Measurements from ENCODE around the gene SAE1. TPM values are rescaled to one million over a fixed set of nuclear protein-coding genes. Genes with fewer than 3 reads are reported as not detected.
"Not testable (repeated sequence)": the region's sequence is repeated elsewhere in the genome, so short reads cannot be mapped to it uniquely, and the experiment has no call there.

The SAE1 gene
- total RNA-seq, 6 experiments from 2014 or later = 18.8 to 33.2 (median 26.7) TPM

DNA sequence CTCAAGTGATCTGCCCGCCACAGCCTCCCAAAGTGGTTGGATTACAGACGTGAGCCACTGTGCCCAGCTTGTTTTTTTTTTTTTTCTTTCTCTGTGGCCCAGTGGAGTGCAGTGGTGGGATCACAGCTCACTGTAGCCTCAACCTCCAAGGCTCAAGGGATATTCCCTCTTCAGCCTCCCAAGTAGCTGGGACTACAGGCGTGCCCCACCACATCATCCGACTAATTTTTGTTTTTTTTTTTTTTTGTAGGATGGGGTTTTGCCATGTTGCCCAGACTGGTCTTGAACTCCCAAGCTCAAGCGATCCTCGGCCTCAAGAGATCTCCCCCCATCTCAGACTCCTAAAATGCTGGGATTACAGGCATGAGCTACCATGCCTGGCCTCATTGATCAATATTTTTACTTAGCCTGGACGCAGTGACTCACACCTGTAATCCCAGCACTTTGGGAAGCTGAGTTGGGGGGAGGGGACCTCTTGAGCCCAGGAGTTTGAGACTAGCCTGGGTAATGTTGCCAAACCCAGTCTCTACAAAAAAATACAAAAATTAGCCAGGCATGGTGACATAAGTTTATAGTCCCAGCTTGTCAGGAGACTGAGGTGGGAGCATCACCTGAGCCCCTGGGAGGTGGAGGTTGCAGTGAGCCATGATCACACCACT is 1.7 kb downstream of the SAE1 start:
- Histone ChIP-seq H3K36me3 (no peaks in the 10 kb centered on the region), H3K27ac (no peak overlapping the region), H3K9me3 (no peaks in the 10 kb centered on the region), H3K4me3 (no peak overlapping the region), H3K4me1 (peaks cover 0 to 7% (median 0%) of the 10 kb centered on the region in 4 donors), H3K27me3 (no peaks in the 10 kb centered on the region)
- no peak for ATAC-seq
- DNase-seq = peak in 1 of 3 donors; percentile 17
- no peak for TF ChIP-seq CTCF (IDR thresholded peaks at IDR 0.05)
- TF ChIP-seq POLR2A (IDR thresholded peaks at IDR 0.05) = no peak
- intact Hi-C loops (cut with DNase I) = no loop called here
- WGBS (ENCODE audit: insufficient coverage, low coverage, low lambda C conversion rate, missing lambda C conversion rate) = 84% methylated on average over 6 of the region's 7 CpGs

DNA sequence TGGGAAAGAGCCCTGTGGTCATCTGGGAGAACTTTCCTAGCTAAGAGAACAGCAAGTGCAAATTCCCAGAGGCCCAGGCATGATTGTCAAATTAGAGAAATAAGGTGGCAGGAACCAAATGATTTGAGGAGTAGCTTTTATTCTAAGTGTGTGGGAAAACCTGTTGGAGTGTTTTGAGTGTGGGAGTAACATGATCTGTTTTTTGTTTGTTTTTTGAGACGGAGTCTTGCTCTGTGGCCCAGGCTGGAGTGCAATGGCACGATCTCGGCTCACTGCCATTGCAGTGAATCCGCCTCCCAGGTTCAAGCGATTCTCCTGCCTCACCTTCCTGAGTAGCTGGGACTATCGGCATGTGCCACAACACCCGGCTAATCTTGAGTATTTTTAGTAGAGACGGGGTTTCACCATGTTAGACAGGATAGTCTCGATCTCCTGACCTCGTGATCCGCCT is 2.4 kb downstream of the SAE1 start:
- no peak overlapping the region for H3K27ac ChIP-seq
- ATAC-seq (no peak), DNase-seq (peak in 1 of 3 donors; percentile 22)
- H3K4me3 ChIP-seq = no peak overlapping the region
- H3K4me1 ChIP-seq = peaks cover 0 to 7% (median 0%) of the 10 kb centered on the region in 4 donors
- no peak for TF ChIP-seq CTCF (IDR thresholded peaks at IDR 0.05)
- TF ChIP-seq POLR2A (IDR thresholded peaks at IDR 0.05) = no peak
- no peaks in the 10 kb centered on the region for H3K27me3 ChIP-seq
- WGBS (ENCODE audit: insufficient coverage, low coverage, low lambda C conversion rate, missing lambda C conversion rate) = 79% methylated on average over 11 of the region's 11 CpGs
- no peaks in the 10 kb centered on the region for H3K9me3 ChIP-seq
- no peaks in the 10 kb centered on the region for H3K36me3 ChIP-seq
- intact Hi-C loops (cut with DNase I) = no loop called here

GRCh38 chr19:47134545-47134944 is 3.9 kb downstream of the SAE1 start:
- ATAC-seq (no peak), DNase-seq (no peak)
- WGBS (ENCODE audit: insufficient coverage, low coverage, low lambda C conversion rate, missing lambda C conversion rate) = 21% methylated on average over 2 of the region's 2 CpGs
- no peaks in the 10 kb centered on the region for H3K27me3 ChIP-seq
- intact Hi-C loops (cut with DNase I) = no loop called here
- no peaks in the 10 kb centered on the region for H3K36me3 ChIP-seq
- no peaks in the 10 kb centered on the region for H3K9me3 ChIP-seq
- H3K27ac ChIP-seq = no peak overlapping the region
- TF ChIP-seq POLR2A (IDR thresholded peaks at IDR 0.05) = no peak
- TF ChIP-seq CTCF (IDR thresholded peaks at IDR 0.05) = no peak
- H3K4me1 ChIP-seq = peaks cover 0 to 7% (median 0%) of the 10 kb centered on the region in 4 donors
- no peak overlapping the region for H3K4me3 ChIP-seq

DNA sequence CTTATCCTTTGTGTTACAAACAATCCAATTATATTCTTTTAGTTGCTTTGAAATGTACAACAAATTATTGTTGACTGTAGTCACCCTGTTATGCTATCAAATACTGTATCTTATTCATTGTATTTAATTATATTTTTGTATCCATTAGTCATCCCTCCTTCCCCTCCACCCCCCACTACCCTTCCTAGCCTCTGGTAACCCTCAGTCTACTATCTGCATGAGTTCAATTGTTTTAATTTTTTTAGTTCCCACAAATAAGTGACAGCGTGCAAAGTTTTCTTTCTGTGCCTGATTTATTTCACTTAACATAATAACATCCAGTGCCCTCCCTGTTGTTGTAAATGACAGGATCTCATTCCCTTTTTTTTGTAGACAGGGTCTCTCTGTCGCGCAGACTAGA is 4.5 kb downstream of the SAE1 start:
- no peaks in the 10 kb centered on the region for H3K36me3 ChIP-seq
- WGBS (ENCODE audit: insufficient coverage, low coverage, low lambda C conversion rate, missing lambda C conversion rate) = 77% methylated on average over 3 of the region's 3 CpGs
- no peak for TF ChIP-seq CTCF (IDR thresholded peaks at IDR 0.05)
- TF ChIP-seq POLR2A (IDR thresholded peaks at IDR 0.05) = no peak
- no peak for DNase-seq
- H3K4me1 ChIP-seq = peaks cover 0 to 7% (median 0%) of the 10 kb centered on the region in 4 donors
- H3K9me3 ChIP-seq = no peaks in the 10 kb centered on the region
- ATAC-seq = no peak
- H3K4me3 ChIP-seq = no peak overlapping the region
- H3K27ac ChIP-seq = no peak overlapping the region
- intact Hi-C loops (cut with DNase I) = no loop called here
- no peaks in the 10 kb centered on the region for H3K27me3 ChIP-seq

DNA sequence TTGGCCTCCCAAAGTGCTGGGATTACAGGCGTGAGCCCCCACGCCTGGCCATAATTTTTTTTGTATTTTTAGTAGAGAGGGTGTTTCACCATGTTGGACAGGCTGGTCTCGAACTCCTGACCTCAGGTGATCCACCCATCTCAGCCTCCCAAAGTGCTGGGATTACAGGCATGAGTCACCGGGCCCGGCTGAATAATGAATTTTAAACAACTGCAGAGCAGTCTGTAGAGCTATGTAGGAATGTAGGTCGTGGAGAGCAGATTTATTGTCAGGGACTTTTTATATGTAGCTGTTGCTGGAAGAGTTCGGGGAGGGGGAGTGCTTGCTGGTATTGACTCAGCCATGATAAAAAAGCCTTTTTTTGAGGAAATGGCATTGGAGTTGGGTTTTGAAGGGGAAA is 10.6 kb downstream of the SAE1 start:
- H3K9me3 ChIP-seq, ATAC-seq, H3K4me1 ChIP-seq, H3K4me3 ChIP-seq, DNase-seq, H3K27ac ChIP-seq, H3K27me3 ChIP-seq: not testable (repeated sequence)
- intact Hi-C loops (cut with DNase I) = loop anchor here in 1 of 2 donors (10.0 kb wide), 1 partner anchor 104 kb away; no protein-coding TSS in a partner anchor
- 72% methylated on average over 7 of the region's 7 CpGs for WGBS (ENCODE audit: insufficient coverage, low coverage, low lambda C conversion rate, missing lambda C conversion rate)
- H3K36me3 ChIP-seq = peaks cover 3 to 28% (median 10%) of the 10 kb centered on the region in 4 donors
